ENCODE measurements around the gene FOXP1.
"Not testable (repeated sequence)": the region's sequence is repeated elsewhere in the genome, so short reads cannot be mapped to it uniquely, and the experiment has no call there.

Gene FOXP1

DNA sequence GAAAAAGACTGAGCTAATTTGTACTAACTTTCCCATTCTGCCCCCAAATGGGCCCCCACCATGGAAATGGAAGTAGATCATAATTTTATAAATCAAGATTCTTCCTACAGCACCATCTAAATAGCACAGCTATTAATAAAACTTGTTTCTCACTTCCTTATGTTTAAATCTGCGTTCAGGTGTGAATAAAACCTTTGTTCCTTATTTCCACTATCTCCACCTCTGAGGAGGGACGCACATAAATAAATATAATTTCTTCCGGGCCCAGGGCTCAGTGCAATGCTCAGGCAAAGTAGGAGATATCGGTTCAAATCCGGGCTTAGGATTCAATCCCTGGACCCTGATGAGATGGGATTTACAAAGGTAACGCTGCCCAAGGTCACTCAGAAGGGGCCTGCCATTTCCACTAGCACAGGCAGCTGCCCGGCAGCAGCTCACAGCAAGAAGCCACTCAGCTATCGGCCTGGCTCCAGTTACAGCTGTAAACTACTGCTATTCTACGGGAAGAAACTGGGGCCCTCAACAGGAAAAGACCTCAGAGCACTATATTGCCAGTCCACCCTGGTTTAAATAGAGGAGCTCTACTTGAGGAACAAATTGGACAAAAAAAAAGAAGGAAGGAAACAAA is 52.5 kb downstream of the FOXP1 start:
- no peak for DNase-seq (ENCODE audit: low read depth)

DNA sequence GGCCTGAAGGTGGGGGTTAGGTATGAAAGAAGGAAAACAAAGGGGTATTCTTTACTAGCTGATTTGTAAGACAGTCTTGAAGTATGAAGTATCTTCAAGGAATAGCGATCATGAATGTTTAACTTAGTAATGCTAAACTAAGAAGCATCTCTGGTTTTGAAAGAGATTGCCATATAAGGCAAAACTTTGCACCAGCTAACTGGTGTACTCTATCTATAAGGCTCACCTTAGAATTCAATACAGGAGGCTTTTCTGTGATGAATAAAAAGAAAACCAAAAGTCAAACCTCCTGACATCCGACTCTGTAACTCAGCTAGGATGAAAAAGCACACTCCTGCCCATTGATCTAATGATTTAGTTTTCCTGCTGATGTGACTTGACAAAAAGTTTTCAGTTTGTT is 54.7 kb downstream of the FOXP1 start:
- DNase-seq (ENCODE audit: low read depth): no peak

DNA sequence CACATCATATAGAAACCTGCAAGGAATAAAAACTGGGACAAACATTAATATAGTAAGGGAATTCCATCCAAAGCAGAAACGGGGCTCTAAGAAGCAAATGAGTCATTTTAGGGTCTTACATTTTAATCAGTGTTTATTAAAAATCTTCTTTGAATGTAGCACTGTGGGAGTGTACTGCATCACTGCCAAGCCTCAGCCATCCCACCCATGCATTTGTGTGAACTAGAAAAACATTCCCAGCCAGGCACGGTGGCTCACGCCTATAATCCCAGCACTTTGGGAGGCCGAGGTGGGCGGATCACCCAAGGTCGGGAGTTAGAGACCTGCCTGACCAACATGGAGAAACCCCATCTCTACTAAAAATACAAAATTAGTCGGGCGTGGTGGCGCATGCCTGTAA is 57.1 kb downstream of the FOXP1 start:
- not testable (repeated sequence) for DNase-seq (ENCODE audit: low read depth)

DNA sequence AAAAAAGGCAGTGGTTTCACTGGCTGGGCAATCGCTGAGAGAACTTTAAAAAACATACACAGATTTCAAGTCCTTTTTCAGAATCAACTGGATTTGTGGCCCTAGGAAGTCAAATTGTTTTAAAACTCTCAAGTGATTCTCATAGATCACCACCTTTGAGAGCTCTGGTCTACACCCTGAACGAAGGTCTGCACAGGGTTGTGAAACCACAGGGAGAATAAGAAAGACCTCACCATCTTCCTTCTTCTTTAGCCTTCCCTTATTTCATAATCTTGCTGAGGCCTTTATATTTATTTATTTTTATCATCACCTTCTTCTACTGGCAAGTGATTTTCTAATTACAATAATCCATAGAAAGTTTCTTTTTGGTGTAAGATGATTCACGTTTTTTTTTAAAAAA is 58.1 kb downstream of the FOXP1 start:
- no peak for DNase-seq (ENCODE audit: low read depth)

DNA sequence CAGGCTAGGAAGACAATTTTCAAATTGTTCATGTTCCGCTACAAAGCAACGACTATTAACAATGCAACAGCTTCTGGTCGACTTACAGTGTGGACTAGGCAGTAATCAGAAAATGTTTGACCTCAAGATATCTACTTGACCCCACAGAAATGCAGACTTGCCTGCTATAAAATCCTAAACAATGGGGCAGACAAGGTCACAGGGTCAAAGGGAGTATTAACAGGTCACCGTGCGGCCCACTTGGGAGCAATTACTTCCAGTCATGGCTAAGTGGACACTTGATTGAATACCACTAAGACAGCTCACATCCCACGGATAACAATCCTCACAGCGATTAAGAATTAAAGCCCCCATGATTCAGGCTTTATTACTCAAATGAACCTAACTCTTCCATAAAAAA is 58.9 kb downstream of the FOXP1 start:
- DNase-seq (ENCODE audit: low read depth): no peak

DNA sequence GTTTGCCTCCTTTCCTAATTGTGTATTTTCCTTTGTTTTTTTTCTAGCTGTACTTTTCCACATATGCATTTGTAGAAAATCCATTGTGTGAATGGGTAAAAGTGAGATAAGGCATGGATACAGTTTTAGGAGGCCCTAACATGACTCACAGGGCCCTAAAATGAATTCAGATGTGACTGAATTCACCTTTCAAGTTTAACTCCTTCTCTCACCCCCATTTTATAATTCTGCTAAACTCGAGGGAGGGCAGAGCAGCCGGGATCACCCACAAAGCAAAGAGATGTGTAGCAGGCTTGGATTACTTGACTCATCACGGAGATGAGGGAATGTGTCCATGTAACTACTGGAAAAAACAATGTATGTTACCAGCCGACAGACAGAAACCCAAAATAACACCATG is 59.9 kb downstream of the FOXP1 start:
- no peak for DNase-seq (ENCODE audit: low read depth)

DNA sequence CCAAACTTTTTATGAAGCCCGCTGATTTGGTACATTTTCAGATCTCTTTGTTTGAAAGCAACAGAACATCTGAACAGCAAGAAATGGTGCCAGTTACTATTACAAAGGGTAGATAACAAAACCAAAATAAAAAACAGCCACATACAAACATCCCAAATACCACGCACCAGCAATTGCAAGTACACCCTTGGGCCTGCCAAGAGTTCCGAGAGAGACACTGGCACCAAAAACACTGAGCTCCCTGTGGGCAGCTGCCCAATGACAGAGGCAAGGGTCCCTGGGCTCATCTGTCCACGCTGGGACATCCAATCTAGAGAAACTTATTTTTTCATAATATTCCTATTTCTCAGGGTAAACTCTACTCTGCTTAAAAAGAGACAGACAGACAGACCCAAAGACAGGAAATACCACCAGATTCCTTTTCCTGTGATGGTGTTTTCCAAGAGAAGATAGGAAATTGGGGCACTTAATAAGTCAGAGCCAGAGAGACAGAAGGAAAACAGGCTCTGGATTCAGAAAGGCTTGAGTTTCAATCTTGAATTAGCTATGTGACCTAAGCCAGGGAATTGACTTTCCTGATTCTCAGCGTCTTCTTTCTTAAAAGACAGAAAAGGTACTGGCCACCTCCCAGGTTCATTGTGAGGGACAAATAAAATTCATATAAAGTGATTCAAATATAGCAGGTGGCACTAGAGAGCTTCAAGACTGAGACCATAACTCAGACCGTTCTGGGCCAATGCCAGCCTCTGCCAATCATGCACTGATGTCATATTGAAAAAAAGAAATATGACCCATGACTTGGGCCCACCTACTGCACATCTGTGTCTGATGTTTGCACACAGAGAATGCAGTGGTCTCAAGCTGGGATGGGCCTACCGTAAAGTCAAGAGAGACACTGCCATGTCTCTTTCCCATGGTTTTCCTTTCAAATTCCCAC is 61.3 kb downstream of the FOXP1 start:
- DNase-seq (ENCODE audit: low read depth): no peak

DNA sequence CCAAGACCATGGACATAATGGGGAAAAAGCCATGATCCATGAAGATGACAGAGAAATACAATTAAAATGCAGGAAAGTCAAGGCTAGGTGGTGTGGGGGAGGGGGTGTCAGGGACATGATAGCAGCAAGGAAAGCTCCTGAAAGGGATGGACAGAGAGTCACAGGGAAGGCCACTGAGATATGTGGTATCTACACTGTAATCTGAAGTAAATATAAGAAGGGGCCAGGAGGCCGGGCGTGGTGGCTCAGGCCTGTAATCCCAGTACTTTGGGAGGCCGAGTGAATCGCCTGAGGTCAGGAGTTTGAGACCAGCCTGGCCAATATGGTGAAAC is 62.5 kb downstream of the FOXP1 start:
- no peak for DNase-seq (ENCODE audit: low read depth)

DNA sequence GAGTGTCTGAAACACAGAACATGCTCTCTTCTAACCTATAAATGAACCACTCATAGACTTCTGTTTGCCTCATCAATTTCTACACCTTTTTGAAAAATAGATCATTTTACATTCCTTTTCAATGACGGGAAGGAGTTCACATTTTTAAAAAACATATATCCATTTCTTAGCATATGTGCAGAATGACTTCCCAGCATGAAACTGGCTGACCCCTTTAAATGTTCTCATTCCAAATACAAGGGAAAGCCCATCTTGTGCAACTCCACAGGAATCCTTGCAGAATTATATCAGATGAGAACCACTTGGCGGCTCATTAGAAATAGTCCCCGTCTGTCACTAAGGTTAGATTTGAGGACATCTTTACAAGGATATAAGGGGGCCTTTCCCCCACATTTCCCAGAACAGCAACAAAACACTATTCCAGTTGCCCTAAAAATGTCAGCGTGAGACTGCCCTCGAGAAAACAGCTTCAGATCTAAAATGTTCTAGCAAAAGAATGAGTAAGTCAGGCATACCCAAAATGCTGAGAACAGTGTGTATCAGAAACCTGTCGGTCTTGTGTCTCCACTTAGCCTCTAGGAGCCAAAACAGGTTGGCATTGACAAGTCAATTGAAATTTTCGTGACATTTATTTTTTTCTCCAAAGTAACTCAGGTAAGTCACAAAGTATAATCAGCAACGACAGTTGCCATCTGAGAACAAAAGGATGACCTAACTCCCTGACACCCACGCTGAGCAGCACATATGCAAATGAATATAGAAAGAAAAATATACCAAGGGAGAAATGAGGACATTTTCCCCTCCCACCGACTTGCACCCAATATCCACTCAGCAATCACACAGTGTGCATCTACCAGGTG is 63.1 kb downstream of the FOXP1 start:
- no peak for DNase-seq (ENCODE audit: low read depth)

DNA sequence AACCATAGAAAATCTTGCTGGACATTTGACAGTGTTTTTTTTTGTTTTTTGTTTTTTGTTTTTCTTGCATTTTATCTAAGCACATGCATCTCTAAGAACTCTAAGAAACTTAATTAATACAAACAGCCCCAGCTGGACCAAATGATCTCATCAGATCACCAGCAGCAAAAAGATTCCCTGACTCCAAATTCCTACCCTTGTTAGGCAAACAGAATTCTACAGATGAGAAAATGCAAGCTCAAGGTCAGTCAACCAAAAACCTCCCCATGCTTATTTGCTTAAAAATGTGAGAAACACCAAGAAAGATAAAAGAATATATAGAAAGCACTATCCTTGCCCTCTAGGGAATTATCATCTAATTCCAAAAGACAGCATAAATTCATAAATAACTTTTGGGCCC is 65.4 kb downstream of the FOXP1 start:
- DNase-seq (ENCODE audit: low read depth): no peak

DNA sequence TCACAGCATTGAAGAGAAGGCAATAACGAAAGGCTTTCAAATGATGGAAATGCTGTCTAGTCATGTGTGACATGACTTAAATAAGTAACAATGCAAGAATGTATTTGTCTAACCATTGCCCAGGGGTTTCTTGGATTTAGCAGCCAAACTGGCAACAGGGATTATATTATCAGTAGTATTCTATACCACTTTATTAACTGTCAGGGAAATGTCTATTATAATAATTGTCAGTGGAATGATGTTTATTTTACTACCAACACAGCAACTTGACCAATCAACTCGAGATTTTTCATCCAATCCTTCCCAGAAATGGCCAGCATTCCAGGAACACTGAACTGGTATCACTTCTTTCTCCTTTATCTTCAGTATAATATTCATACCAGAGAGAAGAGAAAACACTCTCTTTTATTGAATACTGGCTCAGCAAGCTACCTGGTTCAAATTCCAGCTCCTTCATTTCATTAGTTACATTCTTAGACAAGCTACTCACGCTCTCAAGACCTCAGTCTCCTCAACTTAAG is 66.2 kb downstream of the FOXP1 start:
- DNase-seq (ENCODE audit: low read depth): no peak

DNA sequence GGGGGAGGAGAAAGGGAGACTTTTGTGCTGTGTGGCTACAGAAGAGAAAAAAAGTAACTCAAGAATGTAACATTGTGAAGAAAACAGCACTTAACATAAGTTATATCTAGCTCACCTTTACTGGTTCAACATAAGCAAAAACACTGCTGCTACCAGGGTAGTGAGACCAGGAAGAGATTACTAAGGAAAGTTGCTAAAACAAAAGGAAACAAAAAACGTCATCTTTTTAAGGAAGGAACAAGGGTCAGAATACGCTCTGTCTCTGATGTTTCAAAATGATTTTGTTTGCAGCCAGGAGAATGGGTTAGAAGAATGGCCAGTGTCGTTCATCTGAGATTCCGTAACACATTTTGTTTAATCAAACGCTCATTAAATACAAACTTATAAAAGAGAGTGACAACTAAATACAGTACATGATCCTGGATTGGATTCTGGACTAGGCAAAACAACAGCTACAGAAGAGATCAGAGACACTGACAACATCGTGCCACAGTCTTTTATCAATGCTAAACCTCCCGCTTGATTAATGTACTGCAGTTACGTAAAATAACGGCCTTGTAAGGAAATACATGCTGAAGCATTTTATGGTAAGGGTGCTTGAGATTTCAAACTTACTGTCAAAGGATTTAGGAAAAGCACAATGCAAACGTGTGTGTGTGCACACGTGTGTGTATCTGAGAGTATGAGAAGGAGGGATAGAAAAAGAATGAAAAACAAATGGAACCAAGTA is 67.7 kb downstream of the FOXP1 start:
- no peak for DNase-seq (ENCODE audit: low read depth)

DNA sequence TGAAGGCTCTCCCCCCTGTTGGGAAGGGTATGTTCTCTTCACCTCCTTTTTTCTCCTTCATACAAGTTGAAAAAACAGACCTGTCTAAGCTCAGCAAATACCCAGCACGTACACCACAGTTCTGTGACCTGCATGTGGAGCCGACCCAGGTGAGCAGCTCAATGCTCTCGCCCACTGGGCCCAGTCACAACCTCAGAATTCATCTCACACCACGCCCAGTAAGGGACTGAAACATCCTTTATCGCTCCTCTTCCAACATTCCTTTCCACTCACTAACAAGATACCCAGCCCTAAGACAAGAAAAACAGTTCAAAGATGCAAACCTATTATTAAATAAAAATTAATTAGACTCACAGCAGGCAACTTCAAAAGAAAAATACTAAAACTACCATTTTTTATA is 68.9 kb downstream of the FOXP1 start:
- no peak for DNase-seq (ENCODE audit: low read depth)

DNA sequence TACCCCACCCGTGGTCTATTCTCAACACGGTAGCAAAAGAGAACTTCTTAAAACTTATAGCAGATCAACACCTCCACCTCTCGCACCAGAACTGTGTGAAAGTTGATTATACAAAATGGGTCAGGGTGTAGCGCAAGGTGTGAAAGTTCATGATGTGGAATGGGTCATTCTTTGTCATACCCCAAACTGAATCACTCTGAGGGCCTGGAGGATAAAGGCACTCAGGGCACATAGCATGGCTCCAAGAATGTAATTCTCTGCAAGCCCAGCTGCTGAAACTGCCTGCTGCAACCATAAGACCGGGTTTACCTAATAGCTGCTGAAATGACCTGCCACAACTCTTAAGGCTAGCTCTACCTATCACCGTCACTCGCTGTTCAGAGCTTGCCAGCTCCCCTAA is 70.0 kb downstream of the FOXP1 start:
- no peak for DNase-seq (ENCODE audit: low read depth)

DNA sequence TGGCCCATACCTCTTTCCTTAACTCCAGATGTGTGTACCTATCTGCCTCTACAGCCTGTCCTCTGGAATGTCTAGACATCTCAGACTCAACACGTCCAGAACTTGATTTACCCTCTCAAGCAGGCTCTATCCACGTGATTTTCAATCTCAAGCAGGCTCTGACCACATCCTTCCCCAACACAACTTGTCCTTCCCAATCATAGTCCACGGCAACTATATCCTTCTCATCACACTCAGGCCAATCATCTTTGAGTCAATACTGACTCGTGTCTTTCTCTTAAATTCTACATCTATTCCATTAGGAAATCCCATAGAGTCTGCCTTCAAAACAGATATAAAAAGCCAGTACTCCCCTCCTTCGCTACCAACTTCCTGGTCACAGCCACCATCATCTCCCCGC is 70.4 kb downstream of the FOXP1 start:
- DNase-seq (ENCODE audit: low read depth): no peak

DNA sequence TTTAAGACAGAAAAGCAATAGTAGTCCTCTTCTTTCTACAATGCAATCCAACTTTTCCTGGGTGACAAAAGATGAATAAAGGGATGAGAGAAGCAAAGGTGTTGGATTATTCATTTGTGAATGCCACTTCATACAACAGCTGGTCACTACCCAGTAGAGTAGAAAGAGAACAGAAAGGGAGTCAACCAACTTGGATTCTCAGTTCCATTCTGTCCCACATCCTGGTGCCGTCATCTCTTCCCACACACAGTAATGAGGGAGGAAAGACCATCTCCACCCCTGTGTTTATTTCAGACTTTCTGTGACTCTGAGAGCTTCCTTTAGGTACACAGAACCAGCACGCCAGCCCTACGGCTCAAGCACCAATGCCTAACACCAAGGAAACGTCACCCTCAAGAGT is 71.0 kb downstream of the FOXP1 start:
- DNase-seq (ENCODE audit: low read depth): no peak

DNA sequence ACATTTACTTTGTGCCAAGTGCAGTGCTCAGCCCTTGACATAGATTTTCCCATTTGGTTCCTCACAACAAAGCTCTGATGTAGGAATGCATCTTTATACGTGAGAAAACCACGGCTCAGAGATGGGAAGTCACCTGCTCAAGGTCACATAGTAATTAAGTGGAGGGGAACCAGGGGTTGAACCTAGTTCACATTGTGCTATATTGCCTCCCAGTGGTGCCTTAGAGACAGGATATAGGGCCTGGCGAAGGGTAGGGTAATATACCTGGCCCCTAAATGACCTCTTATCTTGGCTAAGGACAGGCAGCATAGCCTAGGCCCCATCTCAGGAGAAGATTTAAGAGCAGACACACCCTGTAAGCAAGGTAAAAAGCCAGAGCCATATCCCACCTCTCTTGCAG is 71.5 kb downstream of the FOXP1 start:
- DNase-seq (ENCODE audit: low read depth): no peak

DNA sequence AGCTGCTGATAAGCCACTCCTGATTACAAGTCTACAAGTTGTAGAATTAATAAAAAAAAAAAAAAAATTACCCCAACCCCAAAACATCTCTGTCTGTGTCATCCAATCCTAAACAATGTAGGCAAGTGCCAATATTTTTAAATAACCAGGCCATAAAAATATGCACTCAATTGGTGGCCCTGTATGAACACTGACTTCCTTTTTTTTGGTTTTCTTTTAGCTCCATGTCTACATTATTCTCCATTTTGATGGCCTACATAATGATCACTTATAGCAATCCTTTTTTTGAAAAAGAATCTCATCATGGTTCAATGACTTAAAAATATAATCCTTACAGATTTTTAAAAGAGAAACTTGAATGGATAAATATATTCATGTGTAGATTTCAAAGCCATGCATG is 72.1 kb downstream of the FOXP1 start:
- no peak for DNase-seq (ENCODE audit: low read depth)

DNA sequence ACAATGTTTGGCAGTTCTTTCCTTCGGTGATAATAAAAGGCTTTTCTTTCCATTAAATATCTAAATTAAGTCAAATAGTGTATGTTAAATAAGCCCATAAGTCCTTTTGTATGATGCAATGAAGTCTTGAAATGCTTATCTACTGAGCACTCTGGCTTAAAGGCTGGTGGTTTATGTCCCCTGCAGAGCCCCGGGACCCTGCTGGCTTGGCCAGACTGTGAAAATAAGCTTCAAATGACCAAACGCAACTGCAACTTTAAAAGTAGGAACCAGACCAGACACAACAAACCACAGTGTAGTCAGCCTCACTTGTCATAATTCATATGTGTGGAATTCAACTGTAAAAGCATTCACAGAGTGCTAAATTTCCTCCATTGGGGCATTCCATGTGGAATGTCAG is 72.5 kb downstream of the FOXP1 start:
- DNase-seq (ENCODE audit: low read depth): no peak

DNA sequence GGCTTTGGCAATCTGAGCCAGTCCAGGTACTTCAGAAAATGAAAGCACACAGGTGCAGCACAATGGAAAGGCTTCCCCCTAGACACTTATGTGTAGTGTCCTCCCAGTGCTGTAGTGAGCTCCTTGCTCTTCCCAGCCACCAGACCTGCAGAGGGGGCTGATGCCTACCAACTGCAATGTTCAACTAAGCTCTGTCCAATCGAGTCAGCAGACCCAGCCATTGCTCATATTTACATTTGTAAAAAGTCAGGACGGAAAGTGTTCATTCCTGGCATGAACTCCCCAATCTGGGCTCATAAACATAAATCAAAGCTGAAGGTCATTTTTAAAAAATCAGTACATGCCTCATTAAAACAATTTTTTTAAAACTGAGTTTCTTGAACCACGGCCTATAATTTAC is 73.0 kb downstream of the FOXP1 start:
- DNase-seq (ENCODE audit: low read depth): no peak

DNA sequence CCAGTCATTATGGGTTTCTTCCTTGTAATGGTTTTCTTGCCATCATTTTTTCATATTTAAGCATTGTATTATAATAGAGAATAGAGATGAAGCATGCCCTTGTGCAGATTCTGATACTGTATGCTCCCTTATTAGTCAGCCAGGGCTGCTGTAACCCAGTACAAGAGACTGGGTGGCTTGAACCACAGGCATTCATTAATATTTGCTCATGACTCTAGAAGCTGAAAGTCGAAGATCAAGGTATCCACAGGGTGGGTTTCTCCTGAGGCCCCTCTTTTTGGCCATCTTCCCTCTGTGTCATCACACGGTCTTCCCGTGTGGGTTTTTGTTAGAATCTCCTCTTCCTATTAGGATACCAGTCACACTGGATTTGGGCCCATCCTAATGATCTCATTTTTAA is 74.5 kb downstream of the FOXP1 start:
- no peak for DNase-seq (ENCODE audit: low read depth)

DNA sequence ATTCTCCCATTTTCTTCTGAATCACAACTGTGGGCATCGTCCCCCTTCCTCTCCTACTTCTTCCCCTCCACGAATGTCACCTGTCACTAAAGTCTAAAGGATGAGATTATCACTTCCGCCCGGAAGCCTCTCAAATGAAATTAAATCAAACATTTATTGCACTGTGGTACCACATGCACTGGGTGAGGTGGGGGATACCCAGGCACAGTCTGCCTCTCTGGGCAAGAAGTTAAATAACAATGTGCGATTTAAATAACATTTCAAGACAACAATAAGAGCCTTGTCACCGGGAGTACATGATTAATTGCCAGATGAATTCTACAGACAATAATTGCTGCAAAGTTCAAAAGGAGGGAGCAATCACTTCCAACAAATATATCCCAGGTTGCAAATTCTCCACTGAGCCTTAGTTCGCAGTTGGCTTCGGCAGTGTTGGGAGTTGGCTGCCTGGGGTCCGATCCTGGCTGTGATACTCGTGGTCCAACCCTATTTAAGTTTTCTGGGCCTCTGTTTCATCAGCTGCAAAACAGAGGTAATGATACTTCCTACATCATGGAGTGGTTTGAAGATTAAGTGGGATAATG is 77.7 kb downstream of the FOXP1 start:
- DNase-seq (ENCODE audit: low read depth): no peak
